KOPT-K1 (cell line): ENCODE data around the gene VPS18.

ENCODE experiments used
- H3K27ac ChIP-seq: fragments of 200-600 bp; sonication (generic); 2 replicates; pipeline ENCODE4 v1.5.1; 2016; ENCODE audit warnings: antibody characterized with exemption, mild to moderate bottlenecking, low read depth, low read length; ENCODE audit not compliant: poor library complexity, severe bottlenecking
- H3K36me3 ChIP-seq: fragments of 200-600 bp; sonication (generic); 2 replicates; pipeline ENCODE4 v1.5.1; 2017; ENCODE audit warnings: antibody characterized with exemption, mild to moderate bottlenecking, low read length, moderate library complexity; ENCODE audit not compliant: insufficient read depth
- H3K9me3 ChIP-seq: fragments of 200-600 bp; sonication (generic); 2 replicates; pipeline ENCODE4 v1.5.1; 2017; ENCODE audit warnings: antibody characterized with exemption, low read length, mild to moderate bottlenecking; ENCODE audit not compliant: insufficient read depth, poor library complexity, severe bottlenecking

VPS18 gene

DNA sequence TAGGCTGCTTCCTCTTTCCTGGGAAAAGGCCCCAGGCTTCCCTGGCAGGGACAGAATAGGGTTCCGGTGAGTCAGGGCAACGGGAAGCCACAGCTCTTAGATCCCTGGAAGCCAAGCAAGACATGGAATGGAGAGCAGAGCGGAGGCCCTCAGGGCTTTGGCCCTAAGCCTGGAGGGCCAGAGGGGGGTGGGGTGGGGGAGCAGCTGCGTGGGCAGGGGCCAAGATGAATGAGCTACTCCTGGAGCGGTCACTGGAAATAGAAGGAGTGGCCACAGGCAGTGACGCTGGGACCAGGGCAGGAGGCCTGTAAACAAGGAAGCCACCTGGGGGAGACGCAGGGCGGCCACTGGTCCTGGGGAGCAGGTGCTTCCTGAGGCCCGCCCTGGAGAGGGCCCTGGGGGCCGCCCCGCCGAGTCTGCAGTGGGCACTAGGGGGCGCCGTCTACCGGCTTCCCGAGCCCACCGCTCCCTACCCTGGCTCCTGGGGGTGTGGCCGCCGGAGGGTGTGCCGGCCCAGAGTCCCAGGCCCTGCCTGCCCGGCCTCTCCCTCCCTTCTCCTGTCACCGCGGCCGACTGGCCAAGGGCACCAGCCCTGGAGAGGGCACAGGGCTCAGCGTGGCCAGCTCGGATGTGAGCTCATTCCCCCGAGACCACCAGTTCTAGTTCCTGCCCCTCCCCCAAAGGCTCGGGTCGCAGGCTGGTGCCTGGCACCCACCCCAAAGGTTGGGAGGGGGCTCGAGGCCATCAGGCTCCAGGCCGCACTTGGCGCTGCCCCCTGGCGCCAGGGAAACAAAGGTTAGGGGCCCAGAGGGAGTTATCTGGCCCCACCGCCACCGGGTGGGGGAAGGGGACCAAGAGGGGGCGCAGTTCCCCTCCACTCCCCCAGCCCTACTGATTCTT is 12.1 kb downstream of the VPS18 start:
- no peaks in the 10 kb centered on the region for H3K9me3 ChIP-seq
- H3K36me3 ChIP-seq = peaks cover 25% of the 10 kb centered on the region
- peak overlapping the region; percentile 78 for H3K27ac ChIP-seq

DNA sequence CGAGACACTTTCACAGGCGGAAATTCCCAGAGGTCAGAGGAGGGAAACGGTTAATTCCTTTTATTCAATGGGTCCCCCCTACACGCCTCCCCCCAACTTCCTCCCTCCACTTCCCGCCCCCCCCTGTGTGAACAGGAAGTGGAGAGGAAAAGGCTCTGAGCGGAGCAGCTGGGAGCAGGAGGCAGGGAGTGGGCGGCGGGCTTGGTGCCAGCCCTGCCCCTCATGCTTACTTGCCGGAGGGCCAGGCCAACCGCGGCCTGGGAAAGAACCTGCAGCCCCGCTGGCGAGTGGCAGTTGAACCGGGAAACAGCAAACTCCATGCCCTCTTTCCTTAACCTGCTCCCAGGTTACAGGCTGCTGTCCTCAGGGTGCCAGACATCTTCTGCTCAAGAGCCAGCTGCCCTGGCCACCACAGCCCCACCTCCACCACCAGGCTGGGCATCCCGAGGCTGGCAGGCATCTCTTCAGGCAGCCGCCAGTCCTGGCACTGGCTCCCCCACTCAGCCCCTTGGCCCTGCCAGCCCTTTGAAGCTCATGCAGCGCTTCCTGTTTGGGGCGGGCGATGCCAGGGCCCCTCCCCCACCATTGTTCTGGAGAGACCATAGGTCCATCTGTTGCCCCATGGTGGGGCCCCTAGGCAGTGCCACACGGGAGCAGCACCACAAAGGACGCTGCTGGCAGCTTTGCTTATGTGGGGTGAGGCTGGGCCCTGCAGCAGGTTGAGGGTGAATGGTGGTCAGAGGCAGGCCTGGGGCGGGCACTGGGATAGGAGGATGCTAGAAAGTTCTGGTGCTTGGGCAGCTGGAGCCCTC is 12.9 kb downstream of the VPS18 start:
- Histone ChIP-seq H3K27ac (peak overlapping the region; percentile 78), H3K9me3 (no peaks in the 10 kb centered on the region), H3K36me3 (peaks cover 23% of the 10 kb centered on the region)

DNA sequence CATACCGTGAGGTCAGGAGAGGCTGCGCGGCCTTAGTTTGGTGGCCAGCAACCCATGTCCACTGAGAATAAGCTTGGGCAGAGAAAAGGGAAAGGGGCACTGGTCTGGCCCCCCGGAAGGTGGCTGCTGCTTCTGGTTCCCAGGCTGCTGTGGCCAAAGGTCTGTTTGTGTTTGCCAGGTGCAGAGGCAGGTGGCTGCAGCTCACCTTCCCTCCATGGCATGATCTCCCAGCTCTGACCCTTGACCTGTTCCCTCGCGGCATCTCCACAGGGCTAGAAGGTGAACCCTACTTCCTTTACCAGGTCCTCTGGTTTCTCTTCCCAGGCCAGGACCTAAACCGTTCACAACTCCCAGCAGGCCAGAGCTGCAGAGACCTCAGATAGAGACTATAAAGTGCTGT is 13.8 kb downstream of the VPS18 start:
- Histone ChIP-seq H3K27ac (peak overlapping the region; percentile 78), H3K9me3 (no peaks in the 10 kb centered on the region), H3K36me3 (peaks cover 14% of the 10 kb centered on the region)

DNA sequence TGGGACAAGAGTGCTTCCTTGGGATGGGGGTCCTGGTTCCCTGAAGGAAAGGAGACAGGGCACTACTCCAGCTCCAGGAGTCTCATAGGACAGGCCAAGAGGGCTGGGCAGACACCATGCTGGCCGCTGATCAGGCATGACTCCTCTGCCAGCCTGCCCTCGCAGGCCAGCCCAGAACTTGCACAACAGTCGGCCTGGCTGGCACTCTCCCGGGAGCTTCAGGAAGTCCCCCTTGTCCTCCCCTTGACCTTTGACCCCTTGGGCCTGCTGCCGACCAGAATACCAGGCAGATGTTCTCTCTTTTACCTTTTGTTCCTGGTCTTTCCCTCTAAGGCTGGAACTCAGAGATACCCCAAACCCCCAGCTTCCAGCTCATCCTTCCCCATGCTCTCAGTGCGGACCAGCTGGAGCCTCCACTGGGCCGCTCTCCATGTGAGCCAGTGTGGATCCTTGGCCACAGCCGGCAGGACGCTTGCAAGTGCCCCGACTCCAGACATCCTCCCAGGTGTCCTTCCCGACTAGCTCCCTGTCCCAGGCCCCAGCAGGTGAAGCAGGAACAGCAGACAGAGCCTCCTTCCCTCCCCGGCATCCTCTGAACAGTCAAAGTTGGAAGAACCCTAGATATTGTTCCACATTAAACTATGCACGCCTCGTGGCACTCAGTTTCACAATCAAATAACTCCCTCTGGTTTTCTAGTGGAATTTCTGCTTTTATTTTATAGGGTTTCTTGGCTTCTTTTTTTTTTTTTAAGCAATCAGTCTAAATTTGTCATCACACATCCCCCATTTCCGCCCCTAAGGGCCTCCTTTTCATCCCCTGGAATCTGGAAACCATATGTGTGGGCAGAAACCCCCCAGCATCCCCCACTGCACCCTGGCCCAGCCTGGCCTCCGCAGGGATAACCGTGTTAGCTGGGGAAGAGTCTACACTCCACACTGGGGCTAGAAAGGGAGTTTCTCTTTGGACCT is 15.7 kb downstream of the VPS18 start:
- H3K27ac ChIP-seq = no peak overlapping the region
- peaks cover 1% of the 10 kb centered on the region for H3K36me3 ChIP-seq
- no peaks in the 10 kb centered on the region for H3K9me3 ChIP-seq

DNA sequence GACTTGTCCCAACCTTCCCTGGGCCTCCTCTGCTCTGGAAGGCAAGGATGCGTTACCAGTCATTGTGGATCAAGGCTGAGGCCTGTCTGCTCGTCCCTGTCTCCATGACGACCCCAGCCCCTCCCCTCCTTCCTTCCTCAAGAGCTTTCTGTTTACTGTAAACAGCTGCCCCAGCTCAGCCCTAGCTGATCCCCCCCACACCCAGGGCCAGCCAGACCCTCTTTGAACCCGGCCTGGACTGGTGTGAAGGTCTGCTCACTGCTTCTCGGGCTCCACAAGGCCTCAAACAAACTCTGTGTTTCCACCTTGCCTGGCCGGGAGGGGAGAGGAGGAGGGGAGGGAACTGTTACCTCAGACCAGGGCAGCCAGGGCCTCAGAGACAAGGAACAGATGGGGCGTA is 16.9 kb downstream of the VPS18 start:
- Histone ChIP-seq H3K27ac (no peak overlapping the region), H3K36me3 (no peaks in the 10 kb centered on the region), H3K9me3 (no peaks in the 10 kb centered on the region)

DNA sequence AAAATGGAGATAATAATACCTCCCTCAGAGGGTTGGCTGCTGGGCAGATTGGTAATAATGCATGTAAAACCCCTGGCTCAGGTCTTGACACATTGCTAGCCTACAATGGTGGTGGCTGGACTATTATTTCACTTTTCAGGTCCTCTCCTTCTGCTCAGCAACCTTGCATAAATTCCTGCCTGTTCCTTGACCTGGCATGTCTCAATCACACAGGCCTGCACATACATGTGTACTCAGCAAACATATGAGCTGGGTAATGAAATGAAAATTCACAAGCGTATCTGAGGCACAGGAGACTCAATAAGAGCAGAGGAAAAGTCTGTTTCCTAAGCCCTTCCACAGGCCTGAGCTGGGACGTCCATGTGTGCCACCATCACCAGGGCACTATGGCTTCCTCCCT is 17.4 kb downstream of the VPS18 start:
- Histone ChIP-seq H3K9me3 (no peaks in the 10 kb centered on the region), H3K27ac (no peak overlapping the region), H3K36me3 (no peaks in the 10 kb centered on the region)

DNA sequence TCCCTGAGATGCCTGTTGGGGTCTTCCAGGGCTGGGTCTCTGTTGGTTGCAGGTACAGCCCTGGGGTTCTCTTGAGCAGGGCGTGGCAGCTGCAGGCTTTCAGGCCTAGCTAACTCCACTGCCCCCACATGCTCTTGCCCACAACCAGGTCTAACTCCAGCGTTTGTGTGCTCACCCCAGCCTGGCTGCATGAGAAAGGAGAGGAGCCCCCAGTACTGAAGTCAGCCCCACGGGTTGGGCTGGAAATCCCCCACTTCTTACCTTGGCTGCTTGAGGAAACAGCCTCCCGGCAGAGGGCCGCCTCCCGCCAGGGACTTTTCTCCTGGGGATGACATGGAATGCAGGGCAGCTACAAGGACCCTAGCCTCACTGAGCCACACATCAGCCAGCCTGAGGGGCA is 18.2 kb downstream of the VPS18 start:
- Histone ChIP-seq H3K9me3 (no peaks in the 10 kb centered on the region), H3K27ac (no peak overlapping the region), H3K36me3 (no peaks in the 10 kb centered on the region)

DNA sequence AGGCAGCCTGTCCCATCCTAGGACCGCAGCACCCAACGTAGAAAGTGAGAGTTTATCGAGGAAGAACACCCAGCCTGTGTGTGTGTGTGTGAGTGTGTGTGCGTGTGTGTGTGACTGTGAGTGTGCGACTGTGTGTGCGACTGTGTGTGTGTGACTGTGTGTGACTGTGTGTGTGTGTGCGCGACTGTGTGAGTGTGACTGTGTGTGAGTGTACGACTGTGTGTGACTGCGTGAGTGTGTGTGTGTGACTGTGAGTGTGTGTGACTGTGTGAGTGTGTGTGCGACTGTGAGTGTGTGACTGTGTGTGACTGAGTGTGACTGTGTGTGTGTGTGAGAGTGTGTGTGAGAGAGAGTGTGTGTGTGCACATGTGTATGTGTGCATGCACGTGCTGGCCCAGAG is 19.8 kb downstream of the VPS18 start:
- H3K36me3 ChIP-seq = no peaks in the 10 kb centered on the region
- no peaks in the 10 kb centered on the region for H3K9me3 ChIP-seq
- H3K27ac ChIP-seq = no peak overlapping the region

DNA sequence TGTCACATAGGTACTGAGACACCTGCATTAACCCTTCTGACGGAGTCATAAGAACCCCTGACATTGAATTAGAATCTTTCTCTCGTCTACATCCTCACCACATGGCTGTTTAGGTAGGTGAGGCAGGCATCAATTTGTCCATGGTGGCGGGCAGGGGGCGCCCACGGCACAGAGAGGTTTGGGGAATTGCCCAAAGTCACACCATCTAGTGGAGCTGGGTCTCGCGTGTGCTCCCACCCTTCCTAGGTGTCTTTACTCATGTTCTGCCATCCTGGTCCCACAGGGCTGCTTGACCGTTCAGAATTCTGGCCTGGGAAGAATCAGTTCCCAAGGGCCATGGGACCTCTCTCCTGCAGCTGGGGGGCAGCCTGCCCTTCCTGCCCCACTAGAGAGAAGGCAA is 20.2 kb downstream of the VPS18 start:
- Histone ChIP-seq H3K9me3 (no peaks in the 10 kb centered on the region), H3K36me3 (no peaks in the 10 kb centered on the region), H3K27ac (no peak overlapping the region)

DNA sequence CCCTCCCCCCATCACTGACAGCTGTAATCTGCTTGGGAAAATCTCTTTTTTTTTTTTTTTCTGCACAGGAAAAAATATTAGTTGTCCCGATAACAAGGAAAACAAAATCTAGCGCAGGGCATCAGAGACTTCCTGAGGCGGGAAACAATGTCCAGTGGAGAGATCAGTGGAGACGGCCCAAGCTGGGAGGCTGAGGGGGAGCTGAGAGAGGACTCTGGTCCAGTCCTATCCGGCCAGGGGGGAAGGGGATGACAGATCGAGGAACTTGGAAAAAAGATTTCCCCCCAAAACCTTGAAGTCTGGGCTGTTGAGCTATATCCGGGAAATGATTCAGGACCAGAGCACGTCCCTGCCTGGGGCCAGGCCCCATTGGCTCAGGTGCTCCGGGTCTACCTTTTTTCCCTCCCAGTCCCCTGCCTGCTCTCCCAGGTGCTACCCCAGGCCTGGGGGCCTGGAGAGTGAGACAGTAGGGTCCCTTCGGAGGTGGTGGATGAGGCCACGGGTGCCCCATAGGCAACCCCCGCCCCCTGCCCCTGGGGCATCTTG is 20.9 kb downstream of the VPS18 start:
- H3K36me3 ChIP-seq = no peaks in the 10 kb centered on the region
- H3K27ac ChIP-seq = no peak overlapping the region
- H3K9me3 ChIP-seq = no peaks in the 10 kb centered on the region

DNA sequence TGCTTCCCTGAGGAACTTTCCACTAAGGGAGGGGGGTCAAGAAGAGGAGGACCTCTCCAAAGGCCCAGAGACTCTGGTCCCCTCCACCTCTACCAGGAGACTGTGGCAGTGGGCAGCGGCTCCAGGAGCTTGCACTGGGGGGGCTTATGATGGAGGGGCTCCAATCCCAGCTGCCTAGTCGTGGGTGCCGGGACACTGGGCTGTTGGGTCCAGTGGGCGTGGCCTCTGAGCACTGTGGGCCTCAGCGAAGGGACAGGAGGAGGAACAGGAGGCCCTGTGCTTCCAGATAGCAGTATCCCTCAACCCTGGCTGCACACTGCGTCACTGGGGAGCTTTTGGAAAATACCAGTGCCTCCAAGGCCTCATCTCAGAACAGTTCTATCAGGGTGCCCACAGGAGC is 21.4 kb downstream of the VPS18 start:
- H3K27ac ChIP-seq = no peak overlapping the region
- no peaks in the 10 kb centered on the region for H3K9me3 ChIP-seq
- H3K36me3 ChIP-seq = no peaks in the 10 kb centered on the region

DNA sequence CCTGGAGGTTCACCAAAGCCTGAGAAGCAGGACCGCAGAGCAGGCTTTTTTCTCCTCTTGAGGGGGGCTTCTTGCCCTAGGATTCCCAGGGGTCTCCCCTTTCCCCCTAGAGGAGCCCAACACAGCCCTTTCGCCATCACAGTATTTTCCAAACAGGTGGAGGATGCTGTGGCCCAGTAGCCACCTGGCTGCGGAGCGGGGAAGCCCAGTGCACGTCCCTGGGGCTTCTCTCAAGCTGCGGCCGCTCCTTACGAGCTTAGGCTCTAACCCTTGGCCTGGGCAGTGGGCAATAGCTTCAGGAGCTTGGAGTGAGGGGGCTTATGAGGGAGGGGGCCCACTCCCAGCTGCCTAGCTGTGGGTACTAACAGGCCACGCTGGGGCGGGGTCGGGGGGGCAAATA is 23.3 kb downstream of the VPS18 start:
- no peaks in the 10 kb centered on the region for H3K9me3 ChIP-seq
- no peak overlapping the region for H3K27ac ChIP-seq

DNA sequence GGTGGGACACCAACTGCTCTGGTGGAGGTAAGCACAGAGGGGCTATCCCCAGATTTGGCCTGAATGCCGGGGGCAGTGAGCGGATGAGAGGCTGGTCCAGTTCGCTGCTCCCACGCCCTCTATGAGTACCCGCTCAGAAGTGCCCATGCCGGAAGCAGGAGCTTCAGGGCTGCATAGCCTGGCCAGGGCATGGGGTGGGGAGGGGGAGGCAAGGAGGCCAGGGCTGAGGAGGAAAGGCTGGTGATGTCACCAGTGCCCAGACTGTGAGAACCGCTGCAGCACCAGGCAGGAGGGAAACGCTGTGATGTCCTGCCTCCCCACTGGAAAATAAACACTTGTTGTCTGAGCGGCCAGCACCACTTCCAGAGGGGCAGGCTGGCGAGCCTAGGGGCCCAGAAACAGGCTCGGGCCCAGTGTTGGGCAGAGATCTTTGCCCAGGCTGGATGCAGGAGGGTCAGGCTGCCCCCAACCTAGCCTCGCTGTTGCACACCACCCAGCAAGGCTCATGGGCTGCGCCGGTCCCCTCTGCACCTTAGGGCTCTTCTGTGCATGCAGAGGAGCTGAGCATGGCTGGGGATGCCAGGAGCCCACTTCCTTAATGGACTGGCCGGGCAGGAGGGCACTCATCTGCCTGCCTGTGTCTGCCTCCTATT is 24.0 kb downstream of the VPS18 start:
- H3K9me3 ChIP-seq = no peaks in the 10 kb centered on the region
- no peaks in the 10 kb centered on the region for H3K36me3 ChIP-seq
- no peak overlapping the region for H3K27ac ChIP-seq

More for the DNA sequence above, 23.3 kb downstream of the VPS18 start:
- no peaks in the 10 kb centered on the region for H3K36me3 ChIP-seq

DNA sequence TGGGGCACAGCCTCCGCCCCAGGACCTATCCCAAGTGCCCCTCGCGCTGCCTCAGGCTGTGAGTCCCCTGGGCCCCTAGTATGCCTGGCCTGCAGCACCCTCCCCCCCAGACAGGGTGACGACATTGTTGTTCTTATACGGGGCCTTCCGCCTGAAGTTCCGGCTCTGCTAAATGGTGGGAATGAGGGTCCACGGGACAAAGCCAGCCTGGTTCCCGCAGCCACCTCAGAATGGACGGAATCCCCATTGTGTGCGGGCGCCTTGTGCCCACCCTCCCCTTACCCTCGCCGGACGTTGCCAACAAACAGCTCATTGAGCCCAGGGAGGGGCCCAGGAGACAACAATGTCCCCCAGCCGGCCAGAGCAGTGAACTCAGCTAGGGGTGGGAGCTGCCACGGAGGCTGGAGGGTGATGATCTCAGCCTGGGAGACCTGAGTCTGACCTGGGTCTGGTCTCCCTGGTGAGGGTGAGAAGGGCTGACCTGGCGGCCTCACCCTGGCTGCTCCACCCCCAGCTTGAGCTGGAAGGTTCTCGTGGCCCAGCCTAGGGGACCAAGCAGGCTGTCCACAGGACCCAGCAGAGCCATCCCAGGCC is 24.6 kb downstream of the VPS18 start:
- H3K27ac ChIP-seq = no peak overlapping the region
- H3K36me3 ChIP-seq = no peaks in the 10 kb centered on the region
- H3K9me3 ChIP-seq = no peaks in the 10 kb centered on the region
